Measurements from ENCODE around the gene KPNA2.
"Not testable (repeated sequence)": the region's sequence is repeated elsewhere in the genome, so short reads cannot be mapped to it uniquely, and the experiment has no call there.

DNA sequence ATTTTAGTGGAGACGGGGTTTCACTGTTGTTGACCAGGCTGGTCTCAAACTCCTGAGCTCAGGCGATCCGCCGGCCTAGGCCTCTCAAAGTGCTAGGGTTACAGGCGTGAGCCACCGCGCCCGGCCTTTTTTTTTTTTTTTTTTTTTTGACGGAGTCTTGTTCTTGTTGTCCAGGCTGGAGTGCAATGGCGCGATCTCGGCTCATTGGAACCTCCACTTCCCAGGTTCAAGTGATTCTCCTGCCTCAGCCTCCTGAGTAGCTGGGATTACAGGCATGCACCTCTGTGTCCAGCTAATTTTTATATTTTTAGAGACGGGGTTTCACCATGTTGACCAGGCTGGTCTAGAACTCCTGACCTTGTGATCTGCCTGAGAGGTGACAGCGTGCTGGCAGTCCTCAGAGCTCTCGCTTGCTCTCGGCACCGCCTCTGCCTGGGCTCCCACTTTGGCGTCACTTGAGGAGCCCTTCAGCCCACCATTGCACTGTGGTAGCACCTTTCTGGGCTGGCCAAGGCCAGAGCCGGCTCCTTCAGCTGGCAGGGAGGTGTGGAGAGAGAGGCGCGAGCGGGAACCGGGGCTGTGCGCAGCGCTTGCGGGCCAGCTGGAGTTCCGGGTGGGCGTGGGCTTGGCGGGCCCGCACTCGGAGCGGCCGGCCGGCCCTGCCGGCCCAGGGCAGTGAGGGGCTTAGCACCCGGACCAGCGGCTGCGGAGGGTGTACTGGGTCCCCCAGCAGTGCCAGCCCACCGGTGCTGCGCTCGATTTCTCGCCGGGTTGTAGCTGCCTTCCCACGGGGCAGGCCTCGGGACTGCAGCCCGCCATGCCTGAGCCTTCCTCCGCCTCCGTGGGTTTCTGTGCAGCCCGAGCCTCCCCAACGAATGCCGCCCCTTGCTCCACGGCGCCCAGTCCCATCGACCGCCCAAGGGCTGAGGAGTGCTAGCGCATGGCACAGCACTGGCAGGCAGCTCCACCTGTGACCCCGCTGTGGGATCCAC is 16.1 kb downstream of the KPNA2 start:
- TF ChIP-seq, protein P1, sequence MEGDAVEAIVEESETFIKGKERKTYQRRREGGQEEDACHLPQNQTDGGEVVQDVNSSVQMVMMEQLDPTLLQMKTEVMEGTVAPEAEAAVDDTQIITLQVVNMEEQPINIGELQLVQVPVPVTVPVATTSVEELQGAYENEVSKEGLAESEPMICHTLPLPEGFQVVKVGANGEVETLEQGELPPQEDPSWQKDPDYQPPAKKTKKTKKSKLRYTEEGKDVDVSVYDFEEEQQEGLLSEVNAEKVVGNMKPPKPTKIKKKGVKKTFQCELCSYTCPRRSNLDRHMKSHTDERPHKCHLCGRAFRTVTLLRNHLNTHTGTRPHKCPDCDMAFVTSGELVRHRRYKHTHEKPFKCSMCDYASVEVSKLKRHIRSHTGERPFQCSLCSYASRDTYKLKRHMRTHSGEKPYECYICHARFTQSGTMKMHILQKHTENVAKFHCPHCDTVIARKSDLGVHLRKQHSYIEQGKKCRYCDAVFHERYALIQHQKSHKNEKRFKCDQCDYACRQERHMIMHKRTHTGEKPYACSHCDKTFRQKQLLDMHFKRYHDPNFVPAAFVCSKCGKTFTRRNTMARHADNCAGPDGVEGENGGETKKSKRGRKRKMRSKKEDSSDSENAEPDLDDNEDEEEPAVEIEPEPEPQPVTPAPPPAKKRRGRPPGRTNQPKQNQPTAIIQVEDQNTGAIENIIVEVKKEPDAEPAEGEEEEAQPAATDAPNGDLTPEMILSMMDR (IDR thresholded peaks at IDR 0.05; ENCODE audit: low read length) = not testable (repeated sequence)
- TF ChIP-seq EZH2 (optimal IDR thresholded peaks at IDR 0.05; ENCODE audit: low read depth, low read length) = not testable (repeated sequence)

All from MM.1S (cell line).